GM12874 (cell line): Measurements from ENCODE around the gene SDK2.

ENCODE experiments used
- CTCF ChIP-seq: IDR thresholded peaks from 2 replicates; pipeline ENCODE4 v1.5.1; 2011; ENCODE audit warnings: low read depth, mild to moderate bottlenecking, control low read depth, low read length, moderate library complexity; ENCODE audit not compliant: insufficient read depth

Gene SDK2

GRCh38 chr17:73552300-73553048 lies 91.8 kb downstream of the SDK2 start:
- no peak for TF ChIP-seq CTCF

GRCh38 chr17:73551759-73552158 lies 92.5 kb downstream of the SDK2 start:
- TF ChIP-seq CTCF: no peak

- TF ChIP-seq CTCF: no peak
Observed at GRCh38 chr17:73551144-73551543, 93.1 kb downstream of the SDK2 start.

GRCh38 chr17:73550556-73550955 lies 93.7 kb downstream of the SDK2 start:
- TF ChIP-seq CTCF: no peak

- no peak for TF ChIP-seq CTCF
Observed at GRCh38 chr17:73549841-73550430, 94.3 kb downstream of the SDK2 start.

GRCh38 chr17:73548620-73549311 lies 95.5 kb downstream of the SDK2 start:
- no peak for TF ChIP-seq CTCF

GRCh38 chr17:73547790-73548189 lies 96.5 kb downstream of the SDK2 start:
- no peak for TF ChIP-seq CTCF
